ENCODE measurements around the gene KLF13. TPM values are rescaled to one million over a fixed set of nuclear protein-coding genes. Genes with fewer than 3 reads are reported as not detected.

KLF13 gene
- polyA plus RNA-seq, 2 of the 4 experiments (the other 2 are of a cell fraction), result 53.5 TPM

DNA sequence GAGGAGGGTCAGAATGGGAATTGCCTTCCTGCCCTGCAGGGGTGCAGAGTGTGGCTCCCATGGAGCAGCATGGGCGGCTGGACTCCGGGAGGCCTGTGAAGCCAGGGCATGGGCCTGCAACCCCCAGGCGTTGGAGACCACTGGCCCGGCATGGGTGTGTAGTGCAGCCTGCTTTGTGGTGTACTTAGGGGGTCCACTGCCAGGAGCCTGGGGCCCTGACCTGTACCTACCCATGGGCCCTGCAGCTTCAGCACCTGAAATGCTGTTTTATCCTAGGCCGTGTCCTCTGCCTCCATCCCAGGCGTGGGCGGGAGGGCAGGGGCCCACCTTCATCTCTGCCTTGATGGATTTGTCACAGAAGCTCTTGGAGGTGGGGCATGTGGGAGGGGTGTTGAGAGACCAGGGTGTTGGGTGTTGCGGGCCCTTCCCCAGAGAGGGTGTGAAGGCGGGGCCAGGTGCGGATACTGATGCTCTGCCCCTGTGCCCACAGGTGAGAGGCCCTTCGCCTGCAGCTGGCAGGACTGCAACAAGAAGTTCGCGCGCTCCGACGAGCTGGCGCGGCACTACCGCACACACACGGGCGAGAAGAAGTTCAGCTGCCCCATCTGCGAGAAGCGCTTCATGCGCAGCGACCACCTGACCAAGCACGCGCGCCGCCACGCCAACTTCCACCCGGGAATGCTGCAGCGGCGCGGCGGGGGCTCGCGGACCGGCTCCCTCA is 45.0 kb downstream of the KLF13 start:
- DNase-seq (ENCODE audit: low read depth in 1 of 2, low spot score in 1 of 2) (no peak), FAIRE-seq (no peak), ATAC-seq (no peak)
- 96% methylated on average over 35 of the region's 38 CpGs for WGBS (ENCODE audit: missing lambda C conversion rate)
- TF ChIP-seq RARB (CRISPR knock-in tag; IDR thresholded peaks at IDR 0.05) (no peak), ELK1 (IDR thresholded peaks at IDR 0.05; ENCODE audit: low read depth, low read length) (no peak), CBX2 (IDR thresholded peaks at IDR 0.05; ENCODE audit: borderline replicate concordance, low read depth) (no peak), NPAS2 (CRISPR knock-in tag; IDR thresholded peaks at IDR 0.05; ENCODE audit: borderline replicate concordance) (no peak), KDM5A (IDR thresholded peaks at IDR 0.05) (no peak), BHLHE40 (IDR thresholded peaks at IDR 0.05; ENCODE audit: low read depth, low read length) (no peak), HDAC2 (IDR thresholded peaks at IDR 0.05) (no peak), CHD4 (IDR thresholded peaks at IDR 0.05; ENCODE audit: borderline replicate concordance) (no peak), MAFK (IDR thresholded peaks at IDR 0.05; ENCODE audit: partially characterized antibody) (no peak), EHMT2 (IDR thresholded peaks at IDR 0.05; ENCODE audit: low read depth) (no peak), RNF2 (IDR thresholded peaks at IDR 0.05; ENCODE audit: borderline replicate concordance, low read depth) (no peak), FOSL2 (IDR thresholded peaks at IDR 0.05) (no peak), FOSL2 (CRISPR knock-in tag; IDR thresholded peaks at IDR 0.05) (no peak), RAD21 (conservative IDR thresholded peaks at IDR 0.05 in 1 of 2, IDR thresholded peaks at IDR 0.05 in 1 of 2) (no peak), CHD2 (IDR thresholded peaks at IDR 0.05; ENCODE audit: low read length, partially characterized antibody) (no peak), POLR2AphosphoS2 (conservative IDR thresholded peaks at IDR 0.05; ENCODE audit: low read length) (no peak), HOXB5 (CRISPR knock-in tag; IDR thresholded peaks at IDR 0.05) (no peak)
- ChIA-PET CTCF (interaction anchor here (2.1 kb wide), 1 partner anchor 116 kb away, joined by 6 read pairs; no protein-coding TSS in a partner anchor), POLR2A (no interaction called here)
- Histone ChIP-seq H3K4me3 (no peak overlapping the region), H3K27ac (peak overlapping the region in 1 of 2 experiments; percentile 6; a peak in 1 of 6 replicates), H3K4me1 (peaks cover 18% of the 10 kb centered on the region), H3K9me3 (peaks cover 4% of the 10 kb centered on the region; the same call in 1 of the 3 replicates), H3K4me2 (no peak overlapping the region)

DNA sequence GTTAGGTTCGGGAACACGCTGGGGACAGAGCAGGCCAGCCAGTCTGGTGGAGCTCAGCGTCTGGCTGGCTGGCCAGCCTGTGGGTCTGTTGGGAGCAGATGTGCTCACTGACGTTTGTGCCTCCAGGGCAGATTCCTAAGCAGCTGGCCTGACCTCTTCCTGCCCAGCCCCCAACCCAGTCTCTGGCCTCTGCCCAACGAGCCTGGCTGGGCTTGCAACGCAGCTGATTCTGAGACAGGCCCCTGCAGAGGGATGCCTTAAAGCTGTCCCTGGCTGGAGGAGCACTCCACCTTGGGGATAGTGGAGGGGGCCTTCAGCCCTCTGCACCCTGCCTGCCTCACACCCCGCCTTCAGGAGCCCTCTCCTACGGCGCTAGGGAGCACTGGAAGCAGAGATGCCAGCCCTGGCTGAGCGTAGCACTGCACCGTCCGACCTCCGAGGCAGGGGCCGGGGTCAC is 46.0 kb downstream of the KLF13 start:
- POLR2A ChIA-PET, result no interaction called here
- ATAC-seq (peak; percentile 30 to 70; a peak in 4 of 6 replicates), FAIRE-seq (no peak), DNase-seq (ENCODE audit: low read depth in 1 of 2, low spot score in 1 of 2) (peak in 1 of 2 experiments; percentile 48)
- peaks cover 4% of the 10 kb centered on the region; the same call in 1 of the 3 replicates for H3K9me3 ChIP-seq
- peaks cover 18% of the 10 kb centered on the region for H3K4me1 ChIP-seq
- CTCF ChIA-PET, result interaction anchor here (0.7 to 2.1 kb wide), 2 partner anchors 13 to 115 kb away, joined by 3 to 6 read pairs; no protein-coding TSS in a partner anchor
- peak overlapping the region; percentile 18; the same call in 1 of the 3 replicates for H3K4me2 ChIP-seq
- TF ChIP-seq CEBPB (IDR thresholded peaks at IDR 0.05) (no peak), RCOR1 (IDR thresholded peaks at IDR 0.05; ENCODE audit: low read depth, low read length) (no peak), MAZ (IDR thresholded peaks at IDR 0.05; ENCODE audit: borderline replicate concordance, low read depth, low read length) (no peak), PHF8 (IDR thresholded peaks at IDR 0.05; ENCODE audit: borderline replicate concordance, low read depth) (no peak), ELK1 (IDR thresholded peaks at IDR 0.05; ENCODE audit: low read depth, low read length) (no peak)
- 71% methylated on average over 12 of the region's 14 CpGs for WGBS (ENCODE audit: missing lambda C conversion rate)
- H3K27ac ChIP-seq, result peak overlapping the region in 1 of 2 experiments; percentile 47; a peak in 3 of 6 replicates
- H3K4me3 ChIP-seq, result no peak overlapping the region

All from A549 (cell line).